ENCODE data around the gene BLACAT1.

The BLACAT1 gene

DNA sequence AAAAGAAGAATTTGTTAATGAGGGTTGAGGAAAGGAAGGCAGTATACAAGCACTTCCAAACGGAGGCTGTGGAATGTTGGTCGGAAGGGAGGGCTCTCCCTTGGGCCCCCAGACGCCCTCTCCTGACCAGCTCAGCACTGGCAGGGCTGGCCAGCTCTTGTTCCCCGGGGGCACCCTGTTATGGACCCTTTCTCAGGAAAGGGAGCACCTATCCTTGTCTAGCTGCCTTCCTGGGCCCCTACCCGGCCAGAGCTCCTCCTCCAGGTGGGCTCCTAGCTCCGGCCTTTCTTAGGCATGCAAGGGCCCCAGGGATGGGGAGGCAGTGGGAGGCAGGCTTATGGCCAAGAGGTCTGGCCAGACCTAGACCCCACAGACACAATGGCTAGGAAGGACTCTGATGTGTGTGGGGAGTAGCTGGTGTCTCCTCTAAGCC, 926 bp downstream of the BLACAT1 start:
- DNase-seq (ENCODE audit: low read depth), result no peak

DNA sequence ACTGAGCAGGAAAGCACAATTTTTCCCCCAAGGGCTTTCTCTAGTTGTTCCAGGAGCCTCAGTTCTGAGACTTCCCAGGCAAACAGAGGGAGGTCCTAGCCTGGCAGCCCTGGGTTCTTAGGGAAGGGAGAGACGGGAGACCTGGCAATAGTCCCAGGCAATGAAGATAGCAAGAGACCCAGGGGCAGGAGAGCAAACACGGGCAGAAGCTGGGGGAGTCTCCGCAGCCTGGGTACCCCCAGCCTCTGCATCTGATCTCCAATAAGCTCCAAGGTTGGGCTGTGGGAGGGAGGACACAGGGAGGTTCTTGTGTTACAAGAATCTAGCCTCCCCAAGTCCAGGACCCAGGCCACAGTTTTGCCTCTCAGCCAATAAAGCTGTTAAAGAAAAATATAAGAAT, 2.4 kb downstream of the BLACAT1 start:
- no peak for DNase-seq (ENCODE audit: low read depth)

DNA sequence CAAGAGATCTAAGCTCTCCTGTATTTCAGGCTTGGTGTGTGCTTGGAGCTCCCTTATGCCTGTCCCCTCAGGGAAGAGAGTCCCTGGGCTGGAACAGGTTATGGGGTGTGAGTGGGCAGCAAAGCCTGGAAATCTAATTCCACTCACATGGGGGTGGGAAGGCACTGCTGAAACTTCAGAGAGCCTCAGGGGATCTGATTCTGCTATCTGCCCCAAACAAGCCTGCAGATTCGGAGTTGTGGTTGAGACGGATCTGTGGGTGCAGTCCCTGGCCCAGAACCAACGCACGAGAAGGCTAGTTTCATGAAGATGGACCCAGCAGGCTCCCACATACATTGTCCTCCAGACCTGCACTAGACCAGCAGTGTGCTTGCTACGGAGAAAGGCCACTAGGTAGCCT, 2.9 kb downstream of the BLACAT1 start:
- DNase-seq (ENCODE audit: low read depth), result no peak

DNA sequence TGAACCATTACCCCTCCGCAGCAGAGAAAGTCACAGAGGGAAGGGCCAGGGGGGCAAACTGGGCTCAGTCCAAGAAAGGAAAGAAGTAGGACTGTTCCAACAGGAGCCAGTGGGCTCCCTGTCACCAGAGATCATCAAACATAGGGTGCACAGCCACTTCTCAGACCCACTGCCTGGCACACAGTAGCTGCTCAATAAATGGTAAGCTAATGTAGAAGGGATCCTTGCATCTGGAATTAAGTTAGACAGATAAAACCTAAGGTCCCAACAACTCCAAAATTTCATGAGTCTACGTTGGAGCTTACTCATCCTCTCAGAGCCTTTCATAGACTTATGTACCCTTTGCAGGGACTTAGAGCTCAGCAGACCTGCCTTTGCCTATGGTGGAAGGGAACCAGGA, 3.5 kb downstream of the BLACAT1 start:
- no peak for DNase-seq (ENCODE audit: low read depth)

DNA sequence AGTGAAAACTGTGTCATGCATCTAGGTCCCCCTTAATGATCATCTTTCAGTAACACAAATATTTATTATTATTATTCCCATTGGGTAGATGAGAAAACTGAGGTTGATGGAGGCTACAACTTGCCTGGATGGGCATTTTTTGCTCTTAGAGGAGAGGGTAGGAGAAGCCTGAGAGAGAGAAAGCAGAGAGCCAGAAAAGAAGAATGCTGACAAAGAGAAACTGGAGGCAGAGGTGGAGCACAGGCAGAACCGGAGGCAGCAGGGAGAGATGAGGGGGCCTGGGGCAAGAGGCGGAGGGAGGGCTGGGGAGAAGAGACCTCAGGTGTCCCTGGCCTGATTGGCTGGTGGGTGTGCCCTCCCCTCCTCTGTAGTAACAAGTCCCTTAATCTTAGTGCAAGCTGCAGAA, 4.1 kb downstream of the BLACAT1 start:
- no peak for DNase-seq (ENCODE audit: low read depth)

DNA sequence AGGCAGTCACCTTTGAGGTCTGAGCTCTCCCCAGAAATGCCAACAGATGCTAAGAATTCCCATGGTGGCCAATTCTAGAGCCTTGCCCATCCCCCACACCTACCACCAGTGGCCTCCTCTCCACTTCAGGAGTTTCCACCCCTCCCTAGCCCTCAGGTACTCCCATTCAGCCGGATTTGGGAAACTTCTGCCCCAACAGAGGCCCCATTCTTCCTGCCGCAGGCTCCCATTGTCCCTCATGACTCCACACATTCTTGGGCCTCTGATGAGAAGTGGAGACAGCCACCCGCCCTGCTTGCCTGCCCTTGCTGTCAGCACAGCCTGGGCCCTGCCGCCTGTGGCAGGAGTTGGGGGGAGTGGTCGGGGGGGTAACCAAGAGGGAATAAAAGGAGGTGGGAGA, 4.6 kb downstream of the BLACAT1 start:
- DNase-seq (ENCODE audit: low read depth), result no peak

DNA sequence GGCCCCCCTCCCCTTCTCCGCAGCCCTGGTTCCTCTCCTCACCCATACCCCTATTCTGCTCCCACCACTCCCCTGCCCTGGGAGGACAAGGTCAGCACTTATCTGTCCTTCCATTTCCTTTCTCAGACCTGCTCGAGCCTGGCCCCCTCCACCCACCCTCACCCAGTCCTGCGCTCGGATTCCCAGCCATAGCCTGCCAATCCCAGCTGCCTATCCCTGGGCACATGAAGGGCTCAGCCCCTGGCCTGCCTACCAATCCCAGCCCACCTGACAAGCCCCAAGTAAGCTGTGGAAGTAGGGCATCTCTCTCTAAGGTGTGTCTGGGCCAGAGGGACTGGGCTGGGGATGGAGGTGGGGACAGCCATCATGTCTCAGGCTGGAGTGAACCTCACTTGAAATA, 5.4 kb downstream of the BLACAT1 start:
- DNase-seq (ENCODE audit: low read depth), result no peak

DNA sequence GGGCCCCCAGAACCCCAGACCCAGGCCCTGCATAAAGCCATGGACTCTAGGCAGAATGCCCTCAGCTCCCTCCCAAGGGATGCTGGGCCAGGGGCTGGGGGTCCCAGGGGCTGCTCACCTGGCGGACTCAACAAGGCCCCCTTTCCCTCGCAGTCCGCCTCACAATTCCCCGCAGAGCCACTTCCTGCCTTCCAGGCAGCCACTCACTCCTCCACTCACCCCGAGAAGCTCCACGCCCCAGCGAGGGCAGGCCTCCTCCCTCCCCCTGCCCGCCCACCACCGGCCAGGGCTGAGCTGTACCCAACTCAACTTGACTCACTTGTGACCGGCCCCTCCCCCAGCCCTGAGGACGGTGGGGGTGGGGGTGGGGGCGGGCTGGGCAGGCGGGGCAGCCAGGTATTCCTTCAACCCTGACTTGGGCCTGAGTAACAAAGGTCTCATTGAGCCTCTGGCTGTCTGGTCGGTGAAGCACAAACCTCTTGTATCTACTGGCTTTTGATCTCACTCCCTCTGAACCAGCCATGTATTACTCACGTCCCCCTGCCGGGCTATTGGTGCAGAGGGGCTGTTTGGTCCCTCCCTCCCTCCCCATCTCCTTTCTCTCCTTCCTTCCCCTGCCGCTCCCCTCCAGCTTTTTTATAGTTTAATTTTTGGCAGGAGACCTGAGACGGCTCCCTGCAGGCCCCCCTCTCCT, 5.9 kb downstream of the BLACAT1 start:
- peak; percentile 37 for DNase-seq (ENCODE audit: low read depth)

DNA sequence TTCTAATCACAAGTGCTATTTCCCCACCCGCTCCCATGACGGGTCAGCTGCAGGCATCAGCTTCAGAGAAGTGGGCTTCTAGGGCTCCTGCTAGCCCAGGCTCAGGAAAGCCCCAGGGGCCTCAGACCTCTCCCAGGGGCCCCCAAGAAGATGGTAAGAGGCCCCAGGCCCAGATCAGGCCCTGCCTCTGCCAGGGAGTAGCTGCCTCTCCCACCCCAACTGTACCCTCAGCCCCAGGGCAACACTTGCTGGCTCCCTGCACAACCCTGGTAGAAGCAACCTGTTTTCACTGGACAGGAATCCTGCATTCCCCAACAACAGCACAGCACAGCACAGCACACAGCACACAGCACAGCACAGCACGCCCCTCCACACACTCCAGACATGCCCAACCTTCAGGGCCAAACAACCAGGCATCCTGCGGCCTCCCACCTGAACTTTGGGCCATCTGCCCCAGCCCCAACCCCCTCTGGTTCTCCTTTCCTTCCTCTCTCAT, 6.5 kb downstream of the BLACAT1 start:
- DNase-seq (ENCODE audit: low read depth), result no peak

DNA sequence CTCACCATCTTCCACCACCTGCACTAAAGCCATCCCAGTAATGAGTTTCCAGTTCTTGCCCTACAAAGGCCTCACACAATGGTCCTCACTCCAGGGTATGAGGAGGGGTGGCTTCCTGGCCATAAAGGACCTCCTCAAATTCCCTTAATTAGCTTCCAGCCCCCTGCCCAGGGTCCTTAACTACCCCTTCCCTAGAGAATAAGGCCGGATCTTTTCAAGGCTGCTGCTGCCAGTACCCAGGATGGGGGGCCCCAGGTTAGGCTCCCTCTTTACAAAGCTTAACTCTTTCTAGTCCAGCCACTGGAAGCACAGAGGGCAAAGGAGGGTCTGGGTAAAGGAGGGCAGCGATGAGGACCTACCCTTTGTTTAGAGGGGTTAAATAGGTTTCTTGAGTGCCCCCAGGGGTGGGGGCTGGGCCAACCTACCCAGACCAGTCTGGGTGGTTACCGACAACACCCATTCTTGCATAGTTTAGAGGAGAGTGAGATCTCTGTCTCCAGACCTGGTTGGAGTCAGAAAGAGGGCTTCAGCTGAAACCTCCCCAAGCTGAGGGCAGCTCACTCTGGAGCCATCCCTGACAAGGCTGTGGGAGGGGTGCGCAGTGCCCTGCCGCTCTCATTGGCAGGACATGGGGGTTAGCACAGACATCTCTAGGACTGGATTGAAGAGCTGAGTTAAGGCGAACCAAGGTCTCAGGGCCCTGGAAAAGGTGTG, 7.1 kb downstream of the BLACAT1 start:
- no peak for DNase-seq (ENCODE audit: low read depth)

DNA sequence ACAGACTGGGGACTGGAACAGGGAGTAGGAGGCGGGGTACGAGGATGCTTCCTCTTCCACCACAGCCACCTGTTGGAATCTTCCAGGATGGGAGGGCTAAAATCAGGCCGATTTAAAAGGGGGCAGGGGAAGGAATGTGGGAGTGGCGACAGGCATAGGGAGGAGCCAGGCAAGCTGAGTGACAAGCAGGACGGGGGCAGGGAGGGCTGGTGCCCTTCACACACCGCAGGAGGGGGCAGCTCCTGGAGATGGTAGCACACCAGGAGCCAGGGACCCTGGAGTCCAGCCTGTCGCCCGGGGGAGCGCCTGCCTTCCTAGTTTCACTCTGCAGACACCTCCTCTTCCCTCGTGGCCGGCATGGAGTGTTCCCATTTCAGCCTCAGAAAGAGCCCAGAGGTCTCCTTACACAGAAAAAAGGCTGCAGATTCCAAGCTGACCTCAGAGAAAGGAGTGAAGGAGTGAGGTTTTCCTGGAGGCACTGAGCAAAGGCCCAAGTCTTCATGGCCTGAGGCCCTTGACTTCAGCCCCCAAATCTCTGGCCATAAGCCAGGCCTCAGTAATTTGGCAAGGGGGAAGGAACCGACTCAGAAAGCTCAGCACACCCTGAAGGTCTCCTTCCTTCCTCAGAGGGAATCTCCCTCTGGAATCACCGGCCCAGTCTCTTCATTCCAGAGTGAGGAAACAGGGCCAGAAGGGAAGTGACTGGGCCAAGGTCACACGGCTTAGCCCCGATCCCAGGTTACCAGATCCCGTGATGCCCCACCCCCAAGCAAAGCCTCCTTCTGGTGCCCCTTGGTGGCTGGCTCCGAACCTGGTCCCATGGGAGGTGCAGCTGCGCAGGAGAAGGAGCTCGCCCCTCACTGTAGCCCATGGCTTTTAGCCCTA, 8.1 kb downstream of the BLACAT1 start:
- no peak for DNase-seq (ENCODE audit: low read depth)

DNA sequence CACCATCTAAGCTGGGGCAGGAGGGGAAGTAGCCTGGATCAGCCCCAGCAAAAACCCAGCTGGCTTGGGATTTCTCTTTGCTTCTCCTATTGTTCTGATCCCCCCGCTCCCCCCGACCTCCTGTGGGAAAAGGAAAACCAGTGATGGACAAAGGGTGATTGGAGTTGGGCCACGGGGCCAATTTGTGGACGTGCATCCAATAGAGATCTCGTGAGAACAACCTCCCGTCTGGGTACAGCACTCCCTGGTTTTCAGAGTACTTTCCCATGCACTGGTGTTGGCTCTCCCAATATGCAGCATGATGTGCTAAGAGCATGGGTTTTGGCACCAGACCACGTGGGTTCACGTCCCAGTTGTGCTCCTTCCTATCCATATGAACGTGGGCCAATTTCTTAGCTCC, 9.0 kb downstream of the BLACAT1 start:
- DNase-seq (ENCODE audit: low read depth), result no peak

DNA sequence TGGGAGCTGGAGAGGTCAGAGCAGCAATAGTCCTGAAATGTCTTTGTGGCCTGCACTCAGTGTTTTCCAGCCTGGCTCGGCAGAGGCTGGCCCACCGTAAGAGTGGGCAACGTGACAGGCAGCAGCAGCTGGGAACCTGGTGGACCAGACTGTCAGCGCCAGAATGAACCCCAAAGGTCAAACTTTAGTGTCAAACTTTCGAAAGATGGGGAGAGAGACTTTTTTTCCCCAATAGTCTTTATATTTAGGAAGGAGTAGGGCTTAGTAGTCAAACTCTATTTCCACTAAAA, 10.3 kb downstream of the BLACAT1 start:
- no peak for DNase-seq (ENCODE audit: low read depth)

DNA sequence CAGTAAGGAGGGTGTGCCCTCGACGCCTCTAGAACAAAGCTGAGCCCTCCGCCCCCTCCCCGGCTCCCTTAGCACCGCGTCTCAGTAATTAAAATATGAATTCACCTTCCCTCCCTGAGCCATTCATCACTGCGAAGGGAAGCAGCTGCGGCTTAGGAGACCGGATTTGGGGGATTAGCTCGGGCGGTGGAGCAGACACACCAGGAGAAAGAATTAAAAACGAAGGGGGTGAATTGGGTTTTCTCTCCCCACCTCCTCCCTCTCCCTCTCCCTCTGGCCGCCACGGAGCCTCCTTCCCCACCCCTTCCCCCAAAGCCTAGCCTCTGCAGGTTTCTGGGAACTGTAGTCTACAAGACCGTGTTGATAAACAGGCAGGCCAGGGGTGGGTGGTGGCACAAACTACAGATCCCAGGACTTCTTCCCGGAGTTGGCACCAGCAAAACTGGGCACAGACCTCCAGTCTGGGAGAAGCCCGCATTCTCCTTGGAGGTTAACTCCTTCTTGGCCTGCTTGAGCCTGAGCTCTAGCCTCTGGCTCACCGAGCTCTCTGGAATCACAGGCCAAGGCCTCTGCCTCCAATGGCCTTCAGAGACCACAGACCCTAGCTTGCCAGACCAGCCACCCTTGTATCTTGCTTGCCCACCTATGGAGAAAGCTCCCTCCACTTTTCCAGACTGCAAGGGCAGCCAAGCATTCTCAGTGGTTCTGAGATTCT, 10.8 kb downstream of the BLACAT1 start:
- no peak for DNase-seq (ENCODE audit: low read depth)

DNA sequence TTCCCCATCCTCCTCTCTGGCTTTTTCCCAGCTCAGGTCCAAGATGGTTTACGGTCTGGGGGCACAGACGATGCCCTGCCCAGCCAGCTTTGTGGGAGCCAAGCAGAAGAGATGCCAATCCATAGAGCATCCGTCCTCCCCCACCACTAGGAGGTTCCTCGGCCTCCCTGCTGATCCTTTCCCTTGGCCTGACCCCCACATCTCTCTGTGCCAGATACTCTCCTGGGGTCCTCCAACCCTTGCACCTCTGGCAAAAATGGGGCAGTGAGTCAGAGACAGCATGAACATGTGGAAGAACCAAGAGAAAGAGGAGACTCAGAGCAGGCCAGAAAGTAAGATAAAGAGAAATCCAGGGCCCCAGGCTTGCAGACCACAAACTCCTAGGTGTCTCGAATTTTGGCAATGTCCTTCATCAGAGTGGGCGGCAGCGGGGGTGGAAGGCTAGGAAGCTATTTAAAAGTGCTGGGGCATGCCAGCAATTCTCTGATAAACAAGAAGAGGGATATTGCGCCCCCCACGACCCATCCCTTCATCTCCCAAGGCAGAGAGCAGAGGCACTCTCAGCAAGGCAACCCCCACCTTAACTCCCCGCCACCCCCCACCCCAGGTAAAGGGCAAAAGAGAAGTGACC, 11.4 kb downstream of the BLACAT1 start:
- no peak for DNase-seq (ENCODE audit: low read depth)

DNA sequence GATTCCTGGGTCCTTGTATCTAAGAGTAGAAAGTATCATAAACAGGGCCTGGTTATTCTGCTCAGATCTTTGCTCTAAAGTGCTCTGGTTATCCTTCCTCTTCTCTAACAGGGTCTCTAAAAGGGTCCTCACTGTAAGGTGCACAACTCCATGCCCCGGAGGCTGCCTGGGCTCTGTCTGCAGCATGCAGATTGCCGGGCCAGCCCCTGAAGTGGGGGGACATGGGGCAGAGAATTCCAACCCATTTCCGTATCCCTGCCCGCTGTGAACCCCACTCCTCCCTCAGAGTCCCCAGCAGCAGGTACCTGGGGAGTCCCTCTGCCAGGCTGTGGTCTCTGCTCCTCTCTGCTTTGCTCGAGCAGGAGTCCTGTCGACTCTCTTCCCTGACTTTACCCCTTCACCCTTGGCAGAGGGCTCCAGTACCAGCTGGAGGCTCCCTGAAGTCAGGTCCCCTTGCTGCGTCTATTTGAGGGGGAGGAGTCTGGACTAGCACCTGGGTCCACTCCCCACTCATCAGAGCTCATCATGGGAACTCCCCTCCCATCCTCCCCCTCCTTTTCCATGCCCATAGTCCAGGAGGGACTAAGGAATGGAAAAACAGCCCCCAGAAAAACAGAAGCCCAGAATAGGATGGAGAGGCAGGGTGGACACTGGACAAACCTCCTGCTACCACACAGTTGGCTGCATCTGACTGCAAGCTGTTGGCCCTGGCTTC, 12.1 kb downstream of the BLACAT1 start:
- DNase-seq (ENCODE audit: low read depth), result no peak

DNA sequence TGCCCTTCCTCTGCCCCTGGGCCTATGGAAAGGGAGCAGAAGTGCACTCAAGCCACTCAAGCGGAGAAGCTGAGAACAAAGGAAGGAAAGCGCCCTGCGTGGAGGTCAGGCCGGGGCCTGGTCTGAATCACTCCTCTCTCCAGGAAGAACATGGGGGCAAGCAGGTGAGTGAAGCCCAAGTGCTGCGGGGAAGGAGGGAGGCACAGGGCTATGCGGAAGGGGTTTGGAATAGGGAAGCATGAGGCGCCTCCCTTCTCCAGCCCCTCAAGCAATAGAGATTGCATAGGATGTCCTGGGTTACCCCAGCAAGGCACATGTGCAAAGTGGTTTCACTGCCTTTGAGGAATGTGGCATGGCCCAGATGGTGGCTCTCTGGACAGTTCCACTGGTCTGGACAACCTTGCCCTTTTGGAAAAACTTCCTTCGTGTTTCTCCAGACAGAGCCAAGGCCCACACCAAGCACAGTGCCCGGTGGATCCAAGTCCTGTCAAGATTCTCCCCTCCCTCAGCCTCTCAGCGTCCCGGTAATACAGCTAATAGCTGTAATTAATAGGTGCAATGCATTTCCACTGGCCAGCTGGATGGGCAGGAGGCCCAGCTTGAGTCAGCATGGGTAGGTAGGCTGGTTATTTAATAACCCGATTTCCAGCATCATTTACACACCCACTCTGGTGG, 13.7 kb downstream of the BLACAT1 start:
- DNase-seq (ENCODE audit: low read depth), result no peak

DNA sequence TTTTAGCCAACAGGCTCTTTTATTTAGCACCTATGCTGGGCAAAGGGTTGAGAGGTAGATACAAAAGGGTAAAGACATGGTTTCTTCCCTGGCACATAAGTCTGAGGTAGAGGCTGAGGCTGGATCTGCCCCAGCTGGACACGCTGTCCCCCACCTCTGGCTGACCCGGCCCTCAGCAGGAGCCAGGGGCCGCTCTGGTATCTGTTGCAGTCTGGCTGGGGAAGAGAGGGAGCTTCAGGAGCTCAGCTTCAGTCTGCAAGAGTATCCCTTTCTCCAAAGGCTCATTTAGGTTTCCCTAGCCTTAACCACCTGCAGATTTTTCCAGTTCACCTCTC, 14.2 kb downstream of the BLACAT1 start:
- DNase-seq (ENCODE audit: low read depth), result no peak

DNA sequence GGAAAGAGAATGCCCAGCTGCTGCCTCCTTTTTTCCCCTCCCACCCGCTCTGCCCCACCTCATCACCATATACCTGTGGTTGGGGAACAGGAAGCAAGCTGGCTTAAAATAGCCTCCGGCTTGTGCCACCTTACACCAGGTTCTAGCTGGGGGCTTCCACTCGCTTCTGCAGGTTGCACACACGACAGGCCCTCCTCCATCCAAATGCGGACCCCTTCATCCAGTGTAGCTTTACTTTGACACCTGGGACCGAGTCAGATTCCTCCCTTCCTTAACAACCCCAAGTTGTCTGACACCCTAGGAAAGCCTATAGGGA, 14.6 kb downstream of the BLACAT1 start:
- no peak for DNase-seq (ENCODE audit: low read depth)

DNA sequence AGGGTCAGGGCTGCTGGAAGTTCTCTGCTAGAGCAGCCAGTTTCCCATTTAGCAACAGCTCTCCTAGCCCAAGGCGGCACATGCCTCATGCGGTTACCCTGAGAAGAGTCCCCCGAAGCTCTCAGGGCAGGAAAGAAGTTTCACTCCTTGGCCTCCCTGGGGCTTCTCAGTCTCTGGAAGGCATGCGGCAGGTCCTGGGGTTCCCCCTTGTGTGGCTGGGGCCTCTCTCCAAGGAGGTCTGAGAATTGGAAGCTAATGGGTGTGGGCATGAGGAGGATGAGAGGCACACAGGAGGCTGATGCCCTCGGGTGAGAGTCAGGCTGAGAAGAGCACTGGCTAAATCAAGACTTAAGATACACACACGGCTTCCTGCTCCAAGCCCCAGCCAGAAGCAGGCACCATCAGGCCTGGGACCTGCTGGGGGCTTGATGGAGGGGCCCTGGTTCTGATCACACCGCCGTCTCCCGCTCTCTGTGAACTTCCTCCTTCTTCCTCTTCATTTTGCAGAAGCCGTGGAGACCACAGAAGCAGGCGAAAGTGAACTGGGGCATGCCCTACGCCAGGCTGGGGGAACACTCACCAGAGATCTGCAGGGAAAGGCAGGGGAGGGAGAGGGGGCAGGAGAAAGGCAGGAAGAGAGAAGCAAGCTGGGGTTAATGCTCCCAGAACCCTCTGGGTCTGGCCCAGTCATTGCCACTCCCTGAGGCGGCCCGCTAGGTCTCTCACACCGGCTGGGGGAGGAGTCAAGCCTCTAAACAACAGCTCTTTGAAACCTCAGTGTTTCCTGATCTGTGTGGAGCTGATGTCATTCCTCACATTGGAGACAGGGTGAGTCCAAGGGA, 15.1 kb downstream of the BLACAT1 start:
- peak; percentile 52 for DNase-seq (ENCODE audit: low read depth)
